HG03108 (cell line): ENCODE data around the gene C2orf76.

ENCODE experiments used
- ATAC-seq: cut with Tn5 transposase; IDR thresholded peaks from one replicate; pipeline ENCODE4 v1.9.1; 2021; ENCODE audit warnings: moderate library complexity; ENCODE audit not compliant: unreplicated experiment

C2orf76 gene

DNA sequence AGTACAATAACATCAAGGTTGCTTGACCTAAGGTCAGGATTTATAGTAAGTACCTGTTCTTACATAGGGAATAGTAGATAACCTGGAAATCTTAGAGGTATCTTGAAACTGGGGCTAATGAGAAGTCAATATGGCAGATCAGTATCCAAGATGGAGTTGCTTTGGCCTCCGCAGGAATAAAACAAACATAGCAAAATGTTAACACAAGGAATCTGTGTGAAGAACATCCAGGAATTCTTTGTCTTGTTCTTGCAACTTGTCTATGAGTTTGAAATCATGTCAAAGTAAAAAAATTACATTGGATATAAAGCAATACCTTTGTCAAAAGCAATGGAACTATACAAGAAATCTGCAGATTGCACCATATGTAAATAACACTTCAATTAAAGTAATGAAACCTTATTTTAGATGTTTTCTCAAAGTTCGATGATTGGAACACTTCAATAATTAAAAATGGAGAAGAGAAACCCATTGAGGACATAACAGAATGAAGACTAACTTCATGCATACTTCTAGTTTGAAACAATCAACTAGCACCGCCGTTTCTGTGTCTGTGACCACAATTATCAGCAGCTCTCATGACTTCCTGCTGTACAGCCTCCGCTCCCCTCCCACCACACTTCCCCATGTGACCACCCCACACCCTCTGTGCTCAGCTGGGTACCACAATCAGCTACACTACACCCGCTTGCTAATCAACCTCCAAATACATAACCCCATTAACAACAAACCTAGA, 27.6 kb downstream of the C2orf76 start:
- peak; percentile 99 for ATAC-seq

DNA sequence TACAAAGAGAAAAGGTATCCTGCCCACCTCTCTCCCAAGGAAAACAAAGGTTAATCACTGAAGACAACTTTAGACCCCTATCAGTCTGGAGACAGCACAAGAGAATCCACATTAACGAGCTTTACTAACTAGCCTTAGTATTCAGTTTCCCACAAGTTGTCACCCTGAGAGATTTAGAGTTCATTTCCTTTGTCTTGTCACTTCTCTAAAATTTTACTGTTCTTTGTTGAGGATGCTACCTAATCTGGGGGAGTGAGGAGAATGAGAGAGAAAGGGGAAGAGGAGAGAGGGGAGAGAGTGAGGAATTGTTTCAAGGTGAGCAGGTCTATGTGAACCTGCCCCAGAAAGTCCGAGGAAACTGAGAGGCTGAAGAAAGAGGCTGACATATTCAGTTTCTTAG, 28.4 kb downstream of the C2orf76 start:
- no peak for ATAC-seq

DNA sequence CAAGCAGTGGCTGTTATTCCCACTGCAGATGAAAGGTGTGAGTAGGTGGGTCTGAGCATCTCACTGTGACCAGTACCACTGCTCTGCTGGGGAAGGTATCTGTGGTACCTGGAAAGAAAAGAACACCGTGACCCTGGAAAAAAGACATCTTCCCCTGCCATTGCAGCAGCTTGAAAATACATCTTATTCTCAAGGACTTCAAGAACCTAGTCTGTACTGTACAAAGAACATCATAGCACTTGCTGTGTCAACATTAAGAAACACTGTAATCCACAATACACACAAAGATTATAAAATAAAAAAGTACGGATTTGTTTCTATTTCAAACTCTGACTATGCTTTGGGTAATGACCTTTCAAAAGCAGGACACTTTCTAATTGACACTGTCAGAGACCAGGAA, 28.9 kb downstream of the C2orf76 start:
- ATAC-seq: no peak

DNA sequence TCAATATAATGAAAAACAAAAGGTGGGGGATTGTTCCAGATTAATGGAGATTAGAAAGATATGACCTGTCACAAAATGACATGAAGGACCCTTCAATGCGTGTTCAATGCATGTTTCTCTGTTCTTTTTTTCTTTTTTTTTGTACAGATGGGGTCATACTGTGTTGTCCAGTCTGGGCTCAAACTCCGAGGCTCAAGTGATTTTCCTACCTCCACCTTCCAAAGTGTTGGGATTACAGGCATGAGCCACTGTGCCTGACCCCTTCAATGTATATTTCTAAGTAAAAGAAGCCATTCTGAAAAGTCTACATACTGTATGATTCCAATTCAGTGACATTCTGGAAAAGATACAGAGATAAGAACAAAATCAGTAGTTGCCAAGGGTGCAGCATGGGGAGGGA, 32.8 kb downstream of the C2orf76 start:
- no peak for ATAC-seq

DNA sequence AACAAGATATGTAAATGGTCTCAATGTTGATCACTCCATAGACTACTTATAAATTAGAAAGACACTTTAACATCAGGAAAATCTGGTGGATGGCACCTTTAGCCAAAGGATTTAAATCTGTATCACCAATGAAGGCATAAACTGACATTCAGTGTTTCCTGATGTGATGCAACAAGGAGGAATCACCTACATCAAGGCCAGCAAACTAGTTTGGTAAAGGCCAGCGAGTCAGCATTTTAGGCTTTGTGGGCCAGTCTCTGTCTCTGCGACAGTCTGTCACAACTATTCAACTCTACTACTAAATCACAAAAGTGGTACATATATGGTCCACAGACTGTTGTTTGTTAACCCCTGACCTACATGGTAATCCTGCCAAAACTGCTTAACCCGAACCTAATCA, 33.3 kb downstream of the C2orf76 start:
- ATAC-seq: no peak

DNA sequence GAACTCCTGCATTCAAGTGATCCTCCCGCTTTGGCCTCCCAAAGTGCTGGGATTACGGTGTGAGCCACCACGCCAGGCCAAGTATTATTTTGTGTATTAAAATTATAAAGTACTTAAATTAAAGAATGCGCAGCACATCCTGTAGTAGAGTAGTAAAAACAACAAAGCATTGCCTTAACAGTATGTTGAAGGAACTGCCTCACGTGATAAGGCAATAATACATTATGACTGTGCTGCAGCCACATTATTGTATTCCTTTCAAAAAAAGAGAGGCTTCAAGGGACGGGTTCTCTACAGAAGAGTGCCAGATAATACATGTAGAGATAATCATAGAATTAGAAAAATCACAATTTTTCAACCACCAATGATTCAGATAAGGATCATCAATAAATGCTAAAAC, 33.7 kb downstream of the C2orf76 start:
- no peak for ATAC-seq

DNA sequence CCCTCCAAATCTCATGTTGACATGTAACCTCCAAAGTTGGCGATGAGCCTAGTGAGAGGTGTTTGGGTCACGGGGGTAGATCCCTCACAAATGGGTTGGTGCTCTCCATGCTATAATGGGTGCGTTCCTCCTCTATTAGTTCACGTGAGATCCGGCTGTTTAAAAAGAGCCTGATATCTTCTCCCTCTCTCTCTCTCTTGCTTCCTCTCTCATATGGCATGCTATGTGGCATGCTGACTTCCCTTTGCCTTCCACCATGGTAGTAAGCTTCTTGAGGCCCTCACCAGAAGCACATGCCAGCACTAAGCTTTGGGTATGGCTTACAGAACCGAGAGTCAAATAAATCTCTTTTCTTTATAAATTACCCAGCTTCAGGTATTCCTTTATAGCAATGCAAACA, 39.2 kb downstream of the C2orf76 start:
- no peak for ATAC-seq

DNA sequence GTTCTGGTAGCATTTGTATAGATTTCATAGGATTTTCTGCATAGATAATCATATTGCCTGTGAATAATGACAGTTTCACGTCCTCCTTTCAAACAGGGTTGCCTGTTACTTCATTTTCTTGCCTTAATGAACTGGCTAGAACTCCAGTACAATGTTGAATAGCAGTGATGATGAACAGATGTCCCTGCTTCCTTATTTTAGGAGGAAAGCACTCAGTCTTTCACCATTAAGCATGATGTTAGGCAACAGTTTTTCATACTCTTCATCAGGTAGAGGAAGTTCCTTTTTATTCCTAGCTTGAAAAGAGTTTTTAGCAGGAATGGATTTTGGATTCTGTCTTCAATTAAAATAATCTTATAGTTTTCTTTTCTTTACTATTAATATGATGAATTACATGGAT, 39.7 kb downstream of the C2orf76 start:
- ATAC-seq: no peak

DNA sequence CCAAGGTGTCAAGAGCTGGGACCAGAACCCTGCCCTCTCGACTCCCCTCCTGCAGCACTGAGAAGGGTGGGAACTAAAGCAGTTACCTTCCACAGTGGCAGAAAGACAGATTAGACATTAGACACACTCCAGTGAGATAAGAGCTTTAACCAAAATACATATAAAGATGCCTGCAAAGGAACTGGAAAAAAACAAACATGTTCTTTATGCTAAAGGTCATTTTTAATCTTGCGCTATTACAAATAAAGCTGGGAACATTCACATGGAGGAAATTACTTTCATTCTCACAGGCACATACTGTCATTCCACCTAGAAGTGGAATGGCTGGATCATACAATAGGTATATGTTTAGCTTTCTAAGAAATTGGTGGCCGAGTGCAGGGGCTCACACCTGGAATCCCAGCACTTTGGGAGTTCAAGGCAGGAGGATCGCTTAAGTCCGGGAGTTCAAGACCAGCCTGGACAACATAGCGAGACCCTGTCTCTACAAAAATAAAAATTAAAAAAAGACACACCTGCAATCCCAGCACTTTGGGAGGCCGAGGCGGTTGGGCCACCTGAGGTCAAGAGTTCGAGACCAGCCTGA, 41.9 kb downstream of the C2orf76 start:
- no peak for ATAC-seq

DNA sequence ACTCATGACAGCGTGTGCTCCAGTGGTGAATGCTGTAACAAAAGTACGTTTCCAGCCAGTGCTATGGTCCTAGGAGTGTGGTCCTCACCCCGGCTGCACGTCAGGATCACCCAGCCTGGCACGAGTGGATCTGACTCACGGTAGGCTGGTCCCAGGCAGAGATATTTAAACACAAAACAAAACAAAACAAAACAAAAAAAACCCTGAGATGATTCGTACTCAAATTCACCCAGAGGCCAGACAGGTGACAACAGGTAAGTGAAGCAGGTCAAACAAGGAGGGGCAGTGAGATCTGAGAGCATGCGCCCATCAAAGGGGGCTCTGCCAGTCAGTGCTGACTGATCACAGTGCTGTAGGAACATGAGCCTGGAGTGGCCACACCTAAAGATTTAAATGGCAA, 43.2 kb downstream of the C2orf76 start:
- no peak for ATAC-seq

DNA sequence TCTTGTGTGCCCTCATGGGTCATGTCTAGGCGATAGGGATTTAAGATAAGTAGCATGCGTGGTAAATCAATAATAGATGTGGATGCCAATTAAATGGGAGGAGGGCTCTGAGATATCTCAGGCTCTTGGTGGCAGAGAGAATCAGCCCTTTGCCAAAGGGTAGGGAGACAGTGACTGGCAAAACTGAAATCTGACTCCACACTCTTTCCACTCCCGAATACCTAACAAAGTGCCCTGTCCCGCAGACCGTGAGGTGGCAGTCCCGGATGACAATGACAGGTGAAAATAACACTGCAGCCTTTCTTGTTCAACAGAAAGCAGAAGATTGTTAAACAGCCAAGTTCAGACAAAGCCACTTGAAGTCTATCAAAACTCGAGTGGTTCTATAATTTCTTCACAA, 47.0 kb downstream of the C2orf76 start:
- no peak for ATAC-seq

DNA sequence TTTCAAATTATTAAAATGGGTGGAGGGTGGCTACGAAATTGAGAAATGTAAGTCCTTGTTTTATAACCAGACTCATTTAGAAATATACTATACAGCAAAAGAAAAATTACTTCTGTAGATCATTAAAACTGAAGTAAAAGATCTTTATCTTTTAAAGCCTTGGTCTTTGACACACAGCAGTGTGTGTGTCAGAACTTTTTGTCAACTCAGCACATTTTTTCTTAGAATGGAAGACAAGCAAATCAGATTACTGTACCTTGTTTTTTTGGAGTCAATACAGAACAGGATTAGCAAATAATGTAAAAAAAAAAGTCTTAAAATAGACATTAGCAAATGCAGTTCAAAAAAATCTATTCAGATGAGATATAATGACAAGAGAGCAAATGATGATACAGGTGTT, 49.1 kb downstream of the C2orf76 start:
- no peak for ATAC-seq

DNA sequence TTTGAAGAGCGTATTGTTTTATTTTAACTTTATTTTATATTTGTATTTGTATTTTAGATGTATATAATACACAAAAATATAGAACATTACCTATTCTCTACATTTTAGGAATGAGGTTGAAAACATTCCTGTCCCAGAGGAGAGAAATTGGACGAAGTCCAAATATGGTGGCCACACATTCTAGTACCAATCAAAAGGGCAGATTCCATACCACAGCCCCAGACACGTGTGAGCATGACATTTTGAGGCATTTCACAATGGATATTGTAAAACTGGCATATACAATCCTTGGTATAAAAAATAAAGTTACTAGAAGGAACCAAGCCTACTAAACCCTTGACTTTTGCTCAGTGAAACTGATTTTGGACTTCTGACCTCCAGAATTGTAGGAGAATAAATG, 50.6 kb downstream of the C2orf76 start:
- no peak for ATAC-seq

DNA sequence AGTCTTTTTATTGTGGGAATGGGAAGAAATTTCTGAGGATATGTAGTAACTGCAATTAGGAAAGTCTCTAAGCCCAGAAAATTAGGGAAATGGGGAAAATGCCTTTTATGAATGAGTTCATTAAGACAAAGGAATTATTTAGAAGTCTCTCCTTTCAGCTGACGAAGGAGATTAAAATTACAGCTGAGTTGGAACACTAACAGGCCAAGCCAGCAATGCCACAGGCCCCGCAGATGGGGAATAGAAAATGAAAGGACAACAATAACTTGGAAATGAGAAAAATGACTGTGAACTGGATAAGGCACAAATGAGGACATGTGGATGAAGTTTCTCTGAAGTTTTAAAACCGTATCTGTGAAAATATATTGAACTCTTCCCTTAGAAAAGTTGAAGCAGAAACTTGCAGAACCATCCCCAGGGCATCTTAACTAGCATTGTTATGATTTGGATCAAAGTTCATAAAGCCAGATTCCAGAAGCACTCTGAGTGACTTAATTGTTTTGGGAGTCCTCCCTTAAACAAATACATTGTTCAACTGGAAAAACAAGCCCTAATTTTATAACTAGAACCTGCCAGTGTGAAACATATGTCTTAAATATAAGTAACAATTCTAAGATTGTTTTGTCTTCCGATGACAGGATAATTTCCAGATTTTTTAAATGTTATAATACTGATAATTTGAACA, 51.3 kb downstream of the C2orf76 start:
- ATAC-seq: no peak

DNA sequence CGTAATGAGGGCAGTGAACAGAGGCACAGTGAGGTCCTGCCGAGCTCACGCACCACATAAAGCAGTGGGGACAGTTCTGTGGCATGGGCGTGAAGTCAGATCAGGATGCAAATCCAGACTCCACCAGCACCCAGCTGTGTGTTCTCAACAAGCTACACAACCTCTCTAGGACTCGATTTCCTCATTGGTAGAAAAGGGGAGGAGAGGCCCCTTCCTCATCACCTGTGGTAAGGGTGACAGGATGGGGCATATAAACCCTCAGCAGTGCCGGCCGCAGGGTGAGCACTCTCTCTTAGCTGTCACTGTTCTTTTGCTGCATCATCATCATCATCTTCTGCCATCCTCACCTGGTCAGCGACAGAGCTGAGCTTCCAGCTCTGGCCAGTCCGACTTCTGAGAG, 54.8 kb downstream of the C2orf76 start:
- no peak for ATAC-seq

DNA sequence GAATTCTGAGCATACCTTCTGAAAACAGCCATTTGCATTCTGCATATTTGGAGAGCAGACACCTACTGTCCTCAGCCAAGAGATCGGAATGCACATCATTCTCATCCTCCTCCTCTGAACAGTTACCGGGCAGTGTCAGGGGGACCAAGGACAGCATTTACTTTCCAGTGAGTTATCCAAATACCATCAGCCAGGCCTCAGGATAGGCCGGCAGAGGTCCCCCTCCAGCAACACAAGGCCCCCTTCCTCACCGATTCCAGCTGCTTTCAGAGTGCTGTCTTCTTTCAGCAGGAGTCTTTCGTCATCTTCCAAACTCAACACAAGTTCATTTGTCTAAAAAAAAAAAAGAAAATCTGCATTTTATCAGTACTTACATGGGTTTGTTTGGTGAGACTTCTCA, 55.3 kb downstream of the C2orf76 start:
- no peak for ATAC-seq

DNA sequence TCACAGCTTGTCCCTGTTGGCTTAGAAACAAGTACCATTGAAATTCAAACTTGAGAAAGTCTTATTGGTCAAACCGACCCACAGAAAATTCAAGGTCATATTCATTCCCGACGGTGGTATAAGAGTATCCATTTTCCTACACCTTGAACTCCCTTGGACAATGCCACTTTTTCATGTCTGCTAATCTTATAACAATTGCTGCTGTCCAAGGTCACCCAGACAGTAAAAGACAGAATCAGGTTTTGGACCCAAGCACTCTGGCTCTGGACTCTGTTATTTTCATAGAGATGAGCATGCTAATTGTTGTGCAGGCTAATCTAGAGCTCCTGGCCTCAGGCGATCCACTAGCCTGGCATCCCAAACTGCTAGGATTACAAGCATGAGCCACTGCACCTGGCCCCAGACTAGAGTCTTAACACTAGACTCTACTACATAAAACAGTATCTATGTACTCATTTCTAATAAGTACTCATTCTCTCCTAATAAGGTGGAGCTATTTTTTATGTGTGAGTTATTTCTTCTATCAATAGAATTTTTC, 57.8 kb downstream of the C2orf76 start:
- no peak for ATAC-seq

DNA sequence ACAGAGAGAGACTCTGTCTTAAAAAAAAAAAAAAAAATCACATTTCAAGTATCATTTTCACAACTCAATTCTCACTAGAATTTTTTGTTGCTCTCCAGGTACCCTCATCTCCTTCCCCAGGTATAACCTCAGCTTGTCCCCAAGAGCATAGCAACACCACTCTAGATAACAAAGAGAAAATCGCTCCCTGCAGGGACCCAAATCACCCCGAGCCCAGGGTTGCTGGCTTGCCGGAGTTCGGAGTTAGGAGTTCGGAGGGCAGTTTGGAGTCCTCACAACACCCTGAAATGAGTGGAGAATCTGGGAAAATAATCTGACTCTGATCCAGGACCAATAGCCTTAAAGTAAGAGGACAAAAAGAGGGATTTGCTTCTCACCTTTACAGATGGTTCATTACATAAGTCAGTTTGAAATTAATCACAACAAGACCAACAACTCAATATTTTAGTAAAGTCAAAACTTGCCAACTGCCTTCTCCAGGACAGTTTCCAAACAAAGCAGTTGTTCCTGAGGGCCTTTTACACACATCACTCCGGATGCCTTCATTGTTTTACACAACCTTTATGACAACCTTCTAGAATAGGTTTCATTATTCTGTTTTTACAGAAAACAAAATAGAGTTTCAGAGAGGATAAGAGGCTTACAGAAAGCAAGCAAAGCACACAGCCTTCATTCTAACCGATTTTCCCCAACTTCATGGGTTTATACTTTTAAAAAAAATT, 59.1 kb downstream of the C2orf76 start:
- ATAC-seq: no peak

DNA sequence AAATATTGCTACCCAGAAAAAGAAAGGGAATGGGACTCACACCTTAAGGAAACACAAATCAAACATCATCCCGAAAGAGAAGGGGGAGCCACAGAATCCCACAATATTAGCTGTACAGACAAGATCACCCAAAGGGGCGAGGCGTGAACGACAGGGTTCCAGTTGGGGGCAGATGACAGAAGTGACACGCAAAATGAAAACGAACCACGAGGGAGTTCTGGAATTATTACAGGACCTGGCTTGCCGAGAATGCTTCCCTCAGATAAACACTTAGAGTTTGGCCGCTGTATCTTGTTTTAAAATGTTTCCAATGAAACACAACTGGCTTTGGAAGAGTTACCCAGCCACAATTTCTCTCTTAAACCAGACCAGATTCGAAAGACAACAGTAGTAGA, 60.4 kb downstream of the C2orf76 start:
- ATAC-seq: no peak

DNA sequence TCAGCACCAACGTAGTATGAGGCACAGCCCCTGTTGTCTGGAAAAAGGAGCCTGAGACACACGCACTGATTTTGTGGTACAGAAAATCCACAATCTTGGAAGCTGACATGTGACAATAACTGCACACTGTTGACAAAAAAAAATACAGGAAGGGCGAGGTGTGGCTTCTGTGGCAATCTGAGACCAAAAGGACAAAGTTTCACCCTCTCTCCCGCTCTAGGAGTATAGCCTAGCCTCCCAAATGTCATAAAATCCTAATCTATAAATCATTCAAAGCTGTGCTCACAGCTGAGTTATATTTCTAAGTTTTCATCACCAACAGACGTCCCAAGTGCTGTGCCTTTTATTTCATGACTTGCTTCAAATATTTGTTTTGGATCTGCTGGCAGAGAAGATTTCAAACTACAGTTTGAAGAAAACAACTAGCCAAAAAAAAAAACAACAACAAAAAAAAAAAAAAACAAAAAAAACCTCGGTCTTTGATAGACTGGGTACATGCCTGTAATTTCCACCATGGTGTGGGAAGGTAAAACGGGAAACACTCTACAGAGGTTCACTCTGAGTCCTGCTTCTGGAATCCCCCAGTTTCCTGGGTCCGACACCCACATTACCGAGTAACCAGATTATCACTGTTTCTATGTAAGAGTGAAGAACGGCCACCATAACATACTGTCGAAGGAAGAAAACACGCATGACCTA, 61.0 kb downstream of the C2orf76 start:
- ATAC-seq: no peak

DNA sequence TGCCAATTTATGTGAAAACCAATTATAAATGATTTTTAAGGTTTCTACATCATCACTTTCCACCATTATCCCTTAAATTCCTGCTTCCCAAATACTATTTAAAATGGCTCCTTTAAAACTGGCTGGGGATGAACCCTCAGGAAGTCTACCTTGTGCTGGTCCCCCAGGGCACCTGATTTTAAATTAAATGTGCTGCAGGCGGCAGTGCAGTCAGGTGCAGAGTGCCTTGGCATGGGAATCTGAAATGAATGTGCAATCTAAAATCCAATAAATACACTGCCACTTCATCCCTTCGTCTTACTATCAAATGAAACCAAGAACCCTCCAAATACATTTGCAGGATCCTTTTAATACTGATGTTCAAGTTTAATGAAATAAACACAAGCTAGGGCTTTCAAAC, 61.8 kb downstream of the C2orf76 start:
- ATAC-seq: no peak
